IPS-15b (cell line): ENCODE data around the gene RBBP6.
A peak's percentile ranks its signal among the peaks of the same experiment; 100 is the strongest.

Source experiments
- H3K27me3 ChIP-seq: one replicate; pipeline ENCODE4 v1.6.1; 2013; ENCODE audit warnings: low read length; ENCODE audit not compliant: control insufficient read depth, insufficient read depth
- H3K36me3 ChIP-seq: one replicate; pipeline ENCODE4 v1.6.1; 2013; ENCODE audit warnings: low read length; ENCODE audit not compliant: control insufficient read depth, insufficient read depth
- H3K4me1 ChIP-seq: one replicate; pipeline ENCODE4 v1.6.1; 2013; ENCODE audit warnings: mild to moderate bottlenecking, low read length; ENCODE audit not compliant: control insufficient read depth, insufficient read depth
- H3K4me3 ChIP-seq: one replicate; pipeline ENCODE4 v1.5.1; 2013; ENCODE audit warnings: low read depth, low read length
- H3K9ac ChIP-seq: one replicate; pipeline ENCODE4 v1.6.1; 2013; ENCODE audit warnings: low read depth, mild to moderate bottlenecking, low read length
- H3K9me3 ChIP-seq: one replicate; pipeline ENCODE4 v1.6.1; 2013; ENCODE audit warnings: mild to moderate bottlenecking, low read length; ENCODE audit not compliant: control insufficient read depth, insufficient read depth

Gene RBBP6

DNA sequence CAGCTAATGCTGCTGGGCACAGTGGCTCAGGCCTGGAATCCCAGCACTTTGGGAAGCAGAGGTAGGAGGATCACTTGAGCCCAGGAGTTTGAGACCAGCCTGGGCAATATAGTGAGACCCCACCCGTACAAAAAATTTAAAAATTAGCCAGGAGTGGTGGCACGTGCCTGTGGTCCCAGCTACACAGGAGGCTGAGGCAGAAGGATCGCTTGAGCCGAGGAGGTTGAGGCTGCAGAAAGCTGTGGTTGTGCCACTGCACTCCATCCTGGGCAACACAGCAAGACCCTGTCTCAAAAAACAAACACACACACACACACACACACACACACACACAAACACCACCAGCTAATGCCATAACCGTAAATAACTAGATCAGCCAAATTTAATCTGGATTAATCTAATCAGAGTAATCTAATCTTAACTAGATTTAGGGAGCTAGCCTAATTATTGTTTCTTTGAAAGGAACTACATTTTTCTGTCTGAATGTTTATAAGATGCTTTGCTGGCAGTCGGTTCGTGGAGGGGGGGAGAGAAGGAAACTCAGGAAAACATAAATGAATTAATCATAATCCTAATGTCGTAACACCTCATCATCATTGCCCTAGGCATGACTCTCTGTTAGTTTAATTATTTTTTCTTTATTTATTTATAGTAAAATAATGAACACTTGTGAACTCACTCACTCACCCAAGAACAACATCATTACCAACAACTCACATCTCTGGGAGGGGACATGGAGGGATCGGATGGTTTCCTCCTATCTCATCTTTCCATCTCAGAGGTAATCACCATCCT, 12.5 kb upstream of the RBBP6 start:
- H3K36me3 ChIP-seq = no peaks in the 10 kb centered on the region
- H3K9me3 ChIP-seq = no peaks in the 10 kb centered on the region
- H3K9ac ChIP-seq = no peak overlapping the region
- H3K4me1 ChIP-seq = no peaks in the 10 kb centered on the region
- H3K4me3 ChIP-seq = no peak overlapping the region
- no peaks in the 10 kb centered on the region for H3K27me3 ChIP-seq

DNA sequence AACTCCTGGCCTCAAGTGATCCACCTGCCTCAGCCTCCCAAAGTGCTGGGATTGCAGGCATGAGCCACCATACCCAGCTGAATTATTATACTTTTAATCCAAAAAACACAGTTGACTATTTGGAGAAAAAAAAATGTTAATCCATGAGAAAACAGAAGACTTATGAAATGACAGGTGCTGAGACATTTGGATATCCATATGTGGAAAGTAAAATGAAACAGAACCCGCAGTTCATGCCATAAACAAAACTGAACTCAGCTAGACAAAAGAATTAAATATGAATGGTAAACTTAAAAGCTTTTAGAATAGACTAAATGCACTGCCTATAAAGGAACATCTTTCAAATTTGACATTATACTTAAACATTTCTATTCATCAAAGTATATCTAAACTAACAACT, 8.2 kb upstream of the RBBP6 start:
- Histone ChIP-seq H3K9ac (no peak overlapping the region), H3K4me1 (no peaks in the 10 kb centered on the region), H3K4me3 (no peak overlapping the region), H3K27me3 (no peaks in the 10 kb centered on the region), H3K36me3 (no peaks in the 10 kb centered on the region), H3K9me3 (no peaks in the 10 kb centered on the region)

DNA sequence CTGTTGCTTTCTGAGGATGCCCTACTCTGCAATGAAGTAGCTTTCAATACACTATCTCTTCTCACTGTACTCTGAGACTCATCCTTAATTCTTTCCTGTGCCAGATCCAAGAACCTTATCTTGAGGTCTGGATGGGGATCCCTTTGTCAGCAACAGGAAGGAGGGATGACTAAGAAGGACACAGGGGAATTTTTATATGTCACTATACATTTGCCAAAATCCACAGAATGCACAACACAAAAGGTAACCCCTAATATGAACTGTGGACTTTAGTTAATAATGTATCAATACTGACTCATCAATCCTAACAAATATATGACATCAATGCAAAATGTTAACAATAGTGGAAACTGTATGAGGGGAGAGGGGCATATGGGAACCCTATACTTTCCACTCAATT, 4.7 kb upstream of the RBBP6 start:
- H3K36me3 ChIP-seq = no peaks in the 10 kb centered on the region
- H3K9ac ChIP-seq = no peak overlapping the region
- H3K4me1 ChIP-seq = no peaks in the 10 kb centered on the region
- no peak overlapping the region for H3K4me3 ChIP-seq
- no peaks in the 10 kb centered on the region for H3K27me3 ChIP-seq
- H3K9me3 ChIP-seq = no peaks in the 10 kb centered on the region

DNA sequence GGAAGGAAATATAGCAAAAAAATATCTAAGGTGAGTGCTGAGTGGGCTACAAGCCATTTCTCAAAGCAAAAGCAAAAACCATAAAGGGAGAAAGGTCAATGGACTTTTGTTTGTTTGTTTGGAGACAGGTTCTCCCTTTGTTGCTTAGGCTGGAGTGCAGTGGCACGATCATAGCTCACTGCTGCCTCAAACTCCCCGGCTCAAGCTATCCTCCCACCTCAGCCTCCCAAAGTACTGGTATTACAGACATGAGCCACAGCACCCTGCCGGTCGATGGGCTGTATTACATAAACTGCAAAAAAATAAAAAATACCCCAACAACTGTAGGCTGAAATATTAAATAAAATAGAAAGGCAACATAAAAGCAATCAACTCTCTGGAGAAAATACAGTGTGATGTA, 3.5 kb upstream of the RBBP6 start:
- H3K9me3 ChIP-seq = no peaks in the 10 kb centered on the region
- no peaks in the 10 kb centered on the region for H3K36me3 ChIP-seq
- H3K9ac ChIP-seq = no peak overlapping the region
- H3K4me1 ChIP-seq = no peaks in the 10 kb centered on the region
- H3K4me3 ChIP-seq = no peak overlapping the region
- H3K27me3 ChIP-seq = no peaks in the 10 kb centered on the region

DNA sequence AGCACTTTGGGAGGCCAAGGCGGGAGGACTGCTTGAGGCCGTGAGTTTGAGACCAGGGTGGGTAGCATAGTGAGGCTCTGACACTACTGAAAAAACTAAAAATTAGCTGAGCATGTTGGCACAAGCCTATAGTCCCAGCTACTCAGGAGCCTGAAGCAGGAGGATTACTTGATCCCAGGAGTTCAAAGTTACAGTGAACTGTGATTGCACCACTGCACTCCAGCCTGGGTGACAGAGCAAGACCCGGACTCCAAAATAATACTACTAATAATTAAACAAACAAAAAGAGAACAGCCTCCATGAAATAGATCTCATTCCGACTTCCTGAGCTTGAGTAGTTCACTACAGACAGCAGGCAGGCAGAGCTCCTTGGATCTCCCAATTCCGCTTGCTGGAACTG, 2.7 kb upstream of the RBBP6 start:
- Histone ChIP-seq H3K36me3 (no peaks in the 10 kb centered on the region), H3K27me3 (no peaks in the 10 kb centered on the region), H3K9ac (no peak overlapping the region), H3K4me1 (no peaks in the 10 kb centered on the region), H3K9me3 (no peaks in the 10 kb centered on the region), H3K4me3 (no peak overlapping the region)

DNA sequence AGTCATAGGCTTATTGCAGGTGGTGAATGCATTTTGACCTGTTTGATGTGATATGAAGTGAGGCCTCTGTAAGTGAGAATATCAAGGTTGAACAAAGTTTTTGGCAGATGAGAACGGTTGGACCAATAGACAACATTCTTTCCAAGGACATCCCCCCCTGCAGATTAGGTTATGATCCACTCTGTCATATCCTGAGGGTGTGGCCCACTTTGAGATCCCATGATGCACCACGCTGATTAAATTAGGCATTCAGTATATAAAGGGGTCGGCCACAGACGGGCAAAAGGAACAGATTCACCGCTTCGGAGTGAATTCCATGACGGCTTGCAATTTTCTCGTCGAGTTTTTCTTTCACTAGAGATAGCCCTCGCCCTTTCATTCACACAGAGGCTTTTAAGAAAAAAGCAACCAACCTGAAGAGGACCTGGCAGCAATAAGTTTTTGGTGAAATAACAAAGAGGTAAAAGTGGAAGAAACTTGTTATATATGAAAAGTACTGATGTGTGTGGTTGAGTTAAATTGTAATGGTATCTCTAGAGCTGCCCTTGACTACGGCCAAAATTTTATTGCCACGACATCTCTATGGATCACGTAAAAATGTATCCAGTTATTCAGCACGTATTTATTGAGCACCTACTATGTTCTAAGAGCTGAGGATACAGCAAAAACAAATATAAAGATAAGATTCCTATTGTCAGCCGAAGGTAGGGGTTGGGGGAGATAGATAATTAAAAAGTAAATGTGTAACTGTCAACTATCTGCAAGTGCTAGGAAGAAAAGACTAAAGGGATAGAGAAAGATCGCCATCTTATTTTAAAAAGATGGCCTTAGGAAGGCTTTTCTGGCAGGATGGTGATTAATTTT, 1.7 kb upstream of the RBBP6 start:
- H3K9me3 ChIP-seq = no peaks in the 10 kb centered on the region
- no peak overlapping the region for H3K4me3 ChIP-seq
- no peaks in the 10 kb centered on the region for H3K27me3 ChIP-seq
- no peaks in the 10 kb centered on the region for H3K36me3 ChIP-seq
- no peak overlapping the region for H3K9ac ChIP-seq
- peaks cover 7% of the 10 kb centered on the region for H3K4me1 ChIP-seq

DNA sequence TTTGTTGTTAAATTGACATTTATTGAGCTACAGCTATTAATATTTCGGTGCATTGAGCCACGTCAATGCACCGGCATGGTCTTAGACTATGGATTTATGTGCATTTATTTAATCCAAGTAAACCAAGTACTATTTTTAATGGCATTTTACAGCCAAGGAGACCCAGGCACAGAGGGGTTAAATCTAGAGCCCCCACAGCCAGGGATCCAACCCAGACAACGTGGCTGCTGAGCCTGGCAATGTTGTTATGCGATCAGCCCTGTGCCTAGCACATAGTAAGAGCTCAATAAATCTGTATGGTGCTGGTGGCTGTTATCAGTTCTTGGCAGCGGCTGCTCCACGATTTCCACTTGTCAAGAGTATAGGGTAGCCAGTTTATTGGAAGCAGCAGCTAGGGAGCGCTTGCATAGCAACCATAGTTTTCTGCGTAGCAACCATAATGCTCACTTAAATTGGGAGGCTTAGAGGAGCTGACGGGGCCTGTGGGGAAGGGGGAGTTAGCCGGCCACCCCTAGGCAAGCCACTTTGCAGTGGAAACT, 541 bp upstream of the RBBP6 start:
- Histone ChIP-seq H3K4me3 (peak overlapping the region; percentile 91), H3K4me1 (peaks cover 12% of the 10 kb centered on the region), H3K9ac (no peak overlapping the region), H3K36me3 (no peaks in the 10 kb centered on the region), H3K27me3 (no peaks in the 10 kb centered on the region), H3K9me3 (no peaks in the 10 kb centered on the region)

DNA sequence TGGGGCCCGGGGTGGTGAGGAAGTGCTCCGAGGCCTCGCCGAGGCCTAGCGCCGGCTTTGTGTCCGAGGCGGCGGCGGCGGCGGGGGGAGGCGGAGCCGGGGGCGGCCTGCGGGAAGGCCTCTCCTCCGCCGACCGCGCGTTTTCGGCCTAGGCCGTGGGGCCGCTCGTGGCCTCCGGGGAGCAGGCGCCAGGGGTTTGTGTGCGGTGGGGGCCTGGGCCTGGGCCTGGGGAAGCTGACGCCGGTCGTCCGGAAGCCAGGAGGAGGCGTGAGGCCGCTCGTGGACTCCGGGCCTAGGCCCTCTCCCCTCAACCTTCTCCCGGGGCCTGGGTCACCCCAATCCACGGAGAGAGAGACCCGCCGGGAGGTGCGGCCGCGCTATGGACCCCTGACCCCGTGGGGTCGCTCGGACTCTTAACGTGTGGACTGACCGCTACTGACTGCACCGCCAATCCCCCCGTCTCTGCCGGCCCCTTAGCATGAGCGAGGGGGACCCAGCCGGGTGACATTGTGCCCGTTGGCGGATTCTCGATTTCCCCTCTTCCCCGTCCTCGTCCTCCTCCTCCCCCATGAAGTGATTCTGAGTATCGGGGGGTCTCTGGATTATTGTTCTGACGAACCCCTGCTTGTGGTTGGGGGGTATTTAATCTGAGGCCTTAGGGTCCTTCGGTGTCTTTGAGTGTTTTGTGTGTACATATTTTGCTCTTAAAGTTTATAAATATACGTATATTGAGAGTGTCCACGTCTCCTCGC, 660 bp downstream of the RBBP6 start:
- peak overlapping the region; percentile 92 for H3K9ac ChIP-seq
- peak overlapping the region; percentile 80 for H3K4me3 ChIP-seq
- H3K4me1 ChIP-seq = peaks cover 12% of the 10 kb centered on the region
- no peaks in the 10 kb centered on the region for H3K36me3 ChIP-seq
- no peaks in the 10 kb centered on the region for H3K9me3 ChIP-seq
- no peaks in the 10 kb centered on the region for H3K27me3 ChIP-seq

DNA sequence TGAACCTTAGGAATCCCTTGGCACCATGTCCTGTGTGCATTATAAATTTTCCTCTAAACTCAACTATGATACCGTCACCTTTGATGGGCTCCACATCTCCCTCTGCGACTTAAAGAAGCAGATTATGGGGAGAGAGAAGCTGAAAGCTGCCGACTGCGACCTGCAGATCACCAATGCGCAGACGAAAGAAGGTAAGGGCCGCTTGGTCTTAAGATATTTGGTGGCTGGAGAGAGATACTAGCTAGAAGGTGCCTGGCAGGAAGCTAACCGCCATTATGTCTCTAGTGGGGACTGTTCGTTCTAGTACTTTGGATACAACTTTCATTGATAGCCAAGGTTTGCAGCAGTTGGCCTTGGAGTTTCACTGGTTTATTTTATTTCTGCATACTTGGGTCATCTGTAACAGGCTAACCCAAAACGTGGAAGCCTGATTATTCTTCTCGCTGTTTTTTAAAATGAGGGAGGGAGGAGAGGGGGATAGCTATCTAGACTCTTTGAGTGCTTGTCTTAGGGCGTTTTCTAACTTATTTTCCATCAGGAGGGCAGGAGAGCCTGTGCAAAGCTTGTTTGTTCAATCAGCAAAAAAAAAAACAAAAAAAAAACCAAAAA, 1.3 kb downstream of the RBBP6 start:
- no peaks in the 10 kb centered on the region for H3K27me3 ChIP-seq
- no peaks in the 10 kb centered on the region for H3K9me3 ChIP-seq
- H3K36me3 ChIP-seq = no peaks in the 10 kb centered on the region
- peak overlapping the region; percentile 80 for H3K4me3 ChIP-seq
- H3K4me1 ChIP-seq = peaks cover 12% of the 10 kb centered on the region
- H3K9ac ChIP-seq = peak overlapping the region; percentile 92

DNA sequence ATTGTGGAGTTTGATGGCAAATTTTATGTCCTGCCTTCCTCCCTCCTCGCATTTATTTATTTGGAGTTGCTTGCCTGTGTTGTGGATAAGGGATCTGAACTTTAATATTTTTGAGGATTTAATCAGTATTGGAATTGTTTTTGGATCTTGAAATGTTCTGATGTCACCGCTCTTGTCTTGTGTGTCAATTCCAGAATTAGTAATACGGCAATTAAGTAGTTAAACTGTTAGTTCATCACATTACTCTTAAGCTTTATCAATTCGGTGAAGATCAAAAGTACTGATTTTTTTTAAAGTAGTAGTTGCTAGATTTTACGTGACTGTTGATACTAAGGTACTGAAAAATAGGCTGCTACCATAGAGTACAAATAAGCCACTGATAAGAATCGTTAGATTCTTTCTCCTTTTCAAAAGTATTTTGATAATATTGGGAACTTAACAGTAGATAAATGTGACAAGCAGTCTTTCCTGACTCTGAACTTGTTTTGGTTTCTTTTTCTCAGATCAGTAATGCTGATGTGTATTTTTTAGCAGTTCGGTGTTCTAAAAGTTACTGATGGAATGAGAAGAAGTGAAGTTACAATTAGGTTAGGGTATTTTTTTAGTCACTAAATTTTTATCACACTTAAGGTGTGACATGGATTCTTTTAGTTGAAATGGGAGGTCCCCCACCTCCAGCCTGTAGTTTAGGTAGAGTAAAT, 2.0 kb downstream of the RBBP6 start:
- Histone ChIP-seq H3K9ac (peak overlapping the region; percentile 27), H3K9me3 (no peaks in the 10 kb centered on the region), H3K4me1 (peaks cover 12% of the 10 kb centered on the region), H3K27me3 (no peaks in the 10 kb centered on the region), H3K4me3 (peak overlapping the region; percentile 80), H3K36me3 (no peaks in the 10 kb centered on the region)

DNA sequence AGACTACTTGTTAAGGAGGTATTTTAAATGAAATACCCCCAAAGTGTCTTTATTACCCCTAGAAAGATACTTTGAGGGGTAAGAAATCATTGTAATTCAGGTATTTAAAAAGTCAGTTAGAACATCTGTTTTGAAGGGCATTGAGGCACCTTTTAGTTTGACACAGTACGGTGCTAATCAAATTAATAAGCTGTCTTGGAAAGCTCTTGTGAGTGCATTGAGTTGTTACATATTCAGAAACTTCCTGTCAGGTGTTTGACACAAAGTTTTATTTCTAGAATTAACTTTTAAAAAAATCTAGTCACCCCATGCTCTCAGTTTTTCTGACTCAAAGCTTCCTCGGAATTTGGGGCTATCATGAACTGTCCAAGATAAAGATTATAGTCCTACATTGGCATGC, 4.6 kb downstream of the RBBP6 start:
- Histone ChIP-seq H3K9ac (no peak overlapping the region), H3K9me3 (no peaks in the 10 kb centered on the region), H3K4me1 (peaks cover 12% of the 10 kb centered on the region), H3K36me3 (peaks cover 5% of the 10 kb centered on the region), H3K27me3 (no peaks in the 10 kb centered on the region), H3K4me3 (no peak overlapping the region)
